Body of pancreas (tissue), 4 donors: ENCODE results near the gene LRRC15.

Experiments
- CTCF ChIP-seq, 7 experiments: fragments of 450-650 bp in 4 of 7; fragments of 200-600 bp in 3 of 7; sonication (generic) in 3 of 7; IDR thresholded peaks; one replicate each; pipeline ENCODE4 v1.5.1; 2016 to 2019; ENCODE audit warnings: antibody characterized with exemption in 7 of 7
- POLR2A ChIP-seq, 3 donors: fragments of 450-650 bp; IDR thresholded peaks; one replicate each; pipeline ENCODE4 v1.6.1; 2016; ENCODE audit warnings: antibody characterized with exemption in 3 of 3, mild to moderate bottlenecking in 2 of 3

- TF ChIP-seq CTCF (IDR thresholded peaks at IDR 0.05): no peak
- no peak for TF ChIP-seq POLR2A (IDR thresholded peaks at IDR 0.05)
These were observed 49.1 kb upstream of the LRRC15 start for GRCh38 chr3:194418671-194419070.
